Astrocyte (in vitro differentiated cells and primary cell): ENCODE measurements around the gene PTH2R.

Experiments
- CTCF ChIP-seq: IDR thresholded peaks from 2 replicates; pipeline ENCODE4 v1.5.1; 2011; ENCODE audit warnings: low read depth, mild to moderate bottlenecking, inconsistent platforms, low read length, moderate library complexity; ENCODE audit not compliant: insufficient read depth
- EZH2 ChIP-seq: IDR thresholded peaks from 2 replicates; pipeline ENCODE4 v1.6.1; 2012; ENCODE audit warnings: mild to moderate bottlenecking, low read length, inconsistent platforms; ENCODE audit not compliant: insufficient read depth

DNA sequence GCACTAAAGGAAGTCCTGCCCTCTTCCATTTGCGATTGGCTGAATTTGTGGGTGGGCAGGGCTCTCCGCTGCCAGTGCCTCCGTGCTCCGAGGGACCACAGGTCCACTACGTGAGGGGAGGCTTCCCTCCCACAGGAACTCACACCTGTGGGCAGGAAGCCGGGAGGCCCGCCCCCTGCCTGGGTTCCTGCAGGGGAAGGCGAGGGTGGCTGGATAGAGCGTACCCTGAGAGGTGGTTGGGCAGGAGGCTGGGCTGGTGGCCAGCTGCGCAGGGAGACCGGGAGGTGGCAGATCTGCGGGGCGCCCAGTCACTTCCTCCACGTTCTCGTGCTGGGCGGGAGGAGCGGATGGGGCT is 47.0 kb upstream of the PTH2R start:
- TF ChIP-seq CTCF (no peak), EZH2 (no peak)
